Measurements from ENCODE around the gene SYT6.

Gene SYT6

GRCh38 chr1:114154146-114154962 lies 685 bp upstream of the SYT6 start:
- peak; percentile 33 for DNase-seq

GRCh38 chr1:114152508-114153260 lies 985 bp downstream of the SYT6 start:
- peak; percentile 52 for DNase-seq

- DNase-seq, result no peak
Measured at GRCh38 chr1:114152089-114152507, 1.6 kb downstream of the SYT6 start.

- DNase-seq, result no peak
Measured at GRCh38 chr1:114150016-114150415, 3.7 kb downstream of the SYT6 start.

- no peak for DNase-seq
Measured at GRCh38 chr1:114149211-114149610, 4.5 kb downstream of the SYT6 start.

- no peak for DNase-seq
Measured at GRCh38 chr1:114145504-114146151, 8.0 kb downstream of the SYT6 start.

GRCh38 chr1:114144016-114144415 lies 9.7 kb downstream of the SYT6 start:
- DNase-seq, result no peak

- no peak for DNase-seq
Measured at GRCh38 chr1:114139540-114139939, 14.1 kb downstream of the SYT6 start.

DNA sequence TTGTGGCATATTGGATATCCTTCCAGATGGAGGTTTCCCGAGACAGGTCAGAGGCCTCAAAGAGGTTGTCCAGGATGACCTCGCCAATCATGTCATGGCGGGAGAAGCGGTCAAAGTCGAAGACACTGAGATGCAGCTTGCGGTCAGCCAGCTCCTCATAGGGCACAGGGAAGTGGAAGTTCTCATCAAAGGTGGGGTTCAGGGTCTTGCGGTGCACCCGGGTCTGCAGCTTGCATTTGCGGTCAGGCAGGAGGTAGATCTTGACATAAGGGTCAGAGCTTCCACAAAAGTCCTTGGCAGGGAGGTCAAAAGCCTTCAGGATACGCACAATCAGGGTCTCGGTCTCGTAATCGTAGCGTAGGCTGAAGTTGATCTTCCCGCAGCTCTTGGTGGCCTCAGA lies 16.2 kb downstream of the SYT6 start:
- DNase-seq, result no peak

DNA sequence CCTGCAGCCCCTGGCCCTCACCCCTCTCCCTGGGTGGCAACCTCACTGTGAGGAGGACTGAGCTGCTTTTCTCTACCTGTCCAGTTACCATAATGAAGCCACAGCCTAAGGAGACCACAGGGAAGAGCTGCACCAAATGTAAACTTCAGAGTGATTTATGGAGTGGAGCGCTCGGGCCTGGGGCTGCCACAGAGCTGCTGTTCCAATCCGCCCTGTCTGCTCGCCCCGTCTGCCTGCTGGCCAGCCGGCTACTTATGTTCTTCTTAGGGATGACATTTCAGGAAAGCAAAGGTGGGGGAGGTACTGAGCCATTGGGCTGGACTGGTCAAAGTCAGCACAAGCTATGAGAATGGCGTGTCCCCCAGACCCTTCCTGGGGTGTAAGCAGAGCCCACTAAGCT lies 17.9 kb downstream of the SYT6 start:
- DNase-seq, result no peak

- DNase-seq, result no peak
Measured at GRCh38 chr1:114134518-114134917, 19.2 kb downstream of the SYT6 start.

- no peak for DNase-seq
Measured at GRCh38 chr1:114133129-114133528, 20.5 kb downstream of the SYT6 start.

DNA sequence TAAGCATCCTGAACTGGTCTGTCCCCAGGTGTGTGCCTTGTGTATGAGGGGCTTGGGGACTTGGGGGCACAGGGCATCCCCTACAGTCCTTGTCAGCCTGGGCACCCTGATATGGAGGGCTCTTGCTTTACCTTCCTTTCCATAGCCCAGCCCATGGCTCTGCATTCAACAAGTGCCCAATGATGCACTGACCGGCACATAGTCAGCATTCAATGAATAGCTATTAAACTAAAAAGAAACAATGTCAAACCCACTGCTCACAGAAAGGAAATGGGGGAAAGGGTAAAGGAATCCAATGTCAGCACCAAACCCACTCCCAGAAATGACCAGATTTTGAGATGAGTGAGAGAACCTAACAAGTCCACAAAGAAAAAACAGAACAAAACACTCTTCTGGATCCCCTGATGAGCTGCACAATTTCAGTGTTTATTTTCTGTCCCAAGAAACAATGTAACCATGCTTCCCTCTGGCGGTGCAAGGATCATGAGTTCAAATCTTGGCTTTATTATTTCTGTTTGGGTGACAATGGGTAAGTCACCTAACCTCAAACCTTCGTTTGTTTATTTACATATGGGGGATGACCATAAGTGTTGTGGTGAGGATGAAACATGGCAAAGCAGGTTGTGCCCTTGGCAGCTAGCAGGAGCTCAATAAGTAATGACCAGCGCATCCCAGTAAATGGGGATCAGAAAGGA lies 22.0 kb downstream of the SYT6 start:
- no peak for DNase-seq

DNA sequence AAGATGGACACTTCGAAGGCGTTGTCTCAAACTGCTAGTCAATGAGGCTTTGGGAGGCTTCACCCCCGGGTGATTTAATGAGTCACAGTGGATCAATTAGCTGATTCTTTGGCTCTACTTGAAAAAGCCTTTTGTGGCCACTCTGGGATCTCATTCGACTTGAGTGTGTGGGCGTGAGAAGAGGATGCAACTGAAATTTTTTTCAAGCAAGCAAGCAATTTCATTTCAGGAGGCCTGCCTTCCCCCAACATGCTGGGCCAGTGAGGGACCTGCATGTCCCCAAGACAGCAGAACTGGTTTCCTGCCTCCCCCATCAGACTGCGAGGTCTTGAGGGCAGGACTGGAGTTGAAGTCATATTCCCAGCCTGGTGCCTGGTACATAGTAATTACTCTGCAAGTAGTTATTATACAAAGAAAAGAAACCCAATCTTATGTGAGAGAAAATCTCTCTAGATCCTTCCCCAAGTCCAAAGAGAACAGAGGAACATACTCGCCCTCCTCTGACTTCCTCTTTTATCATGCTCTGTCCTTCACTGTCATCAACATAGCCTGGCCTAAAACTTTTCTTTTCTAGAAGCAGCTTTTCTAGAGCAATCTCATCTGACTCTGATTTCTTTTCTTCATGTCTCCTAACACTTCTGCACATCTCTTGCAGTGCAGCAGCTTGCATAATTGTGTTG lies 22.7 kb downstream of the SYT6 start:
- no peak for DNase-seq

GRCh38 chr1:114130213-114130612 lies 23.5 kb downstream of the SYT6 start:
- no peak for DNase-seq

GRCh38 chr1:114128293-114128692 lies 25.4 kb downstream of the SYT6 start:
- DNase-seq, result no peak

DNA sequence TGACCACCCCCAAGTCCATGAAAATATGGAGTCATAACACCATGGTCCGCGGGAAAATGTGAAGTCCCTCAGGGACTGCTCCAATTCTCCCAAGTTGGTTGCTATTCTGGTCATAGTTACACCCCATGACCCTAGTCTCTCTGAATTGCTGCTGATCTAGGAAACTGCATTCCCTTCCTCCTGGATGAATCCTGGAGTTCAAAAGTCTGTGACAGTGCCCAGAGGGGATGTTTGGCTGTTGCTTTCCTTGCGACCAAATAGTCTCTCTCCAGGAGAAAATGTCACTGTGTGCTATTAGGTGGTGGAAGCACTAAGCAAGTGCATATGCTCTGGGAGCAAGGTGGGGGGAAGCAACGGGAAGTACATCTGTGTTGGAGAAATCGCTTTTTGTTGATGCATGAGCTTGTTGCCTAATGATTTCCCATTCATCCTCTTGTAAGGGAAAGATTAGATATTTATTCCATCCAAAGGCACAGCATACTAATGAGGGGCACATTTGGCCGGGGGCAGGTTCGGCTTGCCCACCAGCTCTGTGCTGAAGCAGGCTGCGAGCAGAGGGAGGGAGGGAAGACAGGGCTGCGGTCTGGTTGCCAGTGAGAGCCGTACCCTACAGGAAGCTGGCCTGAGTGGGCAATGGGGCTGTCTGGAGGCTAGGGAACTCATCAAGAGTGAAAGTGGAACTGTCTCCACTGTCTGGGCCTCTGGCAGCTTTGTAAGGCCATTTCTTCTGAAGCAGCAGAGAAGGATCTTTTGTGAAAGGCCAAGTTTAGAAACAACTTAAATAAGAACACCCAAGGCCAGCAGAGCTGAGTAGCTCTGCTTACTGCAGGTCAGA lies 27.2 kb downstream of the SYT6 start:
- DNase-seq, result no peak

- no peak for DNase-seq
Measured at GRCh38 chr1:114124644-114125043, 29.0 kb downstream of the SYT6 start.

- peak; percentile 43 for DNase-seq
Measured at GRCh38 chr1:114122941-114123618, 30.6 kb downstream of the SYT6 start.

- DNase-seq, result no peak
Measured at GRCh38 chr1:114118351-114118990, 35.2 kb downstream of the SYT6 start.

Measured in fibroblast of skin of scalp (primary cell).